Smooth muscle cell (in vitro differentiated cells): ENCODE measurements around the gene MPIG6B. TPM values are rescaled to one million over a fixed set of nuclear protein-coding genes. Genes with fewer than 3 reads are reported as not detected.

ENCODE experiments used
- DNase-seq: peaks from one replicate; lab custom pipeline; 2025; ENCODE audit not compliant: unreplicated experiment; lab: John Stamatoyannopoulos, UW
- H2AFZ ChIP-seq: fragments of 200-600 bp; sonication (generic); 2 replicates; pipeline ENCODE4 v1.6.0; 2016; ENCODE audit warnings: antibody characterized with exemption, low read depth, mild to moderate bottlenecking
- H3F3A ChIP-seq: fragments of 200-600 bp; sonication (generic); 2 replicates; pipeline ENCODE4 v1.6.0; 2017; ENCODE audit warnings: antibody characterized with exemption, low read depth
- H3K27ac ChIP-seq: fragments of 200-600 bp; sonication (generic); 2 replicates; pipeline ENCODE4 v1.5.1; 2016; ENCODE audit warnings: low read depth, mild to moderate bottlenecking
- H3K27me3 ChIP-seq: fragments of 200-600 bp; sonication (generic); 2 replicates; pipeline ENCODE4 v1.6.1; 2016; ENCODE audit warnings: low read depth, mild to moderate bottlenecking
- H3K36me3 ChIP-seq: fragments of 200-600 bp; sonication (generic); 2 replicates; pipeline ENCODE4 v1.5.1; 2016; ENCODE audit warnings: low read depth
- H3K4me1 ChIP-seq: fragments of 200-600 bp; sonication (generic); 2 replicates; pipeline ENCODE4 v1.5.1; 2016; ENCODE audit warnings: low read depth
- H3K4me2 ChIP-seq: fragments of 200-600 bp; sonication (generic); 2 replicates; pipeline ENCODE4 v1.6.0; 2016; ENCODE audit warnings: mild to moderate bottlenecking
- H3K4me3 ChIP-seq: fragments of 200-600 bp; sonication (generic); 2 replicates; pipeline ENCODE4 v1.5.1; 2016; ENCODE audit warnings: mild to moderate bottlenecking
- H3K79me2 ChIP-seq: fragments of 200-600 bp; sonication (generic); 2 replicates; pipeline ENCODE4 v1.6.0; 2016; ENCODE audit warnings: low read depth, mild to moderate bottlenecking
- H3K9ac ChIP-seq: fragments of 200-600 bp; sonication (generic); 2 replicates; pipeline ENCODE4 v1.6.0; 2016; ENCODE audit warnings: low read depth
- H3K9me3 ChIP-seq: fragments of 200-600 bp; sonication (generic); replicated peaks from 2 replicates; pipeline ENCODE4 v1.5.1; 2016; ENCODE audit warnings: low read depth
- H4K20me1 ChIP-seq: fragments of 200-600 bp; sonication (generic); 2 replicates; pipeline ENCODE4 v1.6.0; 2016; ENCODE audit warnings: low read depth
- WGBS: methylation state at CpG from one replicate; pipeline ENCODE4 v1.1.7; 2016; ENCODE audit warnings: low lambda C conversion rate; 5-methylcytosine and 5-hydroxymethylcytosine counted together
- polyA plus RNA-seq: library from polyadenylated mRNA; unstranded; fragments of >200 nt; fragmentation: Nextera tagmentation; extraction: Ambion mirVana; gene quantifications from 2 replicates; pipeline ENCODE4 v1.2.1, GENCODE V29; 2016
- total RNA-seq: library from RNA; depleted of rRNA; stranded (reverse); fragments of >200 nt; gene quantifications from 2 replicates; pipeline ENCODE4 v1.2.3, GENCODE V29; 2014
- TF ChIP-seq, protein P1 (sequence below): fragments of 200-600 bp; sonication (generic); IDR thresholded peaks from 2 replicates; pipeline ENCODE4 v1.5.1; 2017; ENCODE audit warnings: borderline replicate concordance, mild to moderate bottlenecking, antibody characterized with exemption; ENCODE audit not compliant: insufficient read depth, poor library complexity, severe bottlenecking

Gene MPIG6B
- total and polyA plus RNA-seq, 2 experiments from 2014 or later = not detected

DNA sequence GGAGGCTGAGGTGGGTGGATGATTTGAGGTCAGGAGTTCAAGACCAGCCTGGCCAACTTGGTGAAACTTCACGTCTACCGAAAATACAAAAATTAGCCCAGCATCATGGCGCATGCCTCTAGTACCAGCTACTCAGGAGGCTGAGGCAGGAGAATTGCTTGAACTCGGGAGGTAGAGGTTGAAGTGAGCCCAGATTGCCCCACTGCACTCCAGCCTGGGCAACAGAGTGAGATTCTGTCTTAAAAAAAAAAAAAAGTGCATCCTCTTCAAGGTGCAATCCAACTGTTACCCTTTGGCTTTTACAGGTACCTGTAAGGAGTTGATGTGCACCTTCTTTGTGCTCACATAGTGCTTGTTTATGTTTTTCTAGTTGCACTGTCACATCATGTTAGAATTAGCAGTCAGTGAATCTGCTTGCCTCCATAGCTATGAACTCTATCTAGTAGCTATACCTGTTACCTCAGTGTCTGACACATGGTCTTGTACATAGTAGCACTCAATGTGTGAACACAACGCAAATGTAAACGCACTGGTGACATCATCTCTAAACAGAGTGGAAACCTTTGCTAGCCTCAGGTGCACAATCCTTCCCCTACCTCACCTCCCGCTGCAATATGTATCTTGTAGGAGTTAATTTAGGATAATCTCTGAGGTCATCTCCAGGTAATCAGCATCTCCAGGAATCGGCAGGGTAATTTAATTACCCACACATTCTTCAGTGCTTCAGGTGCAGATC is 26.3 kb downstream of the MPIG6B start:
- no peaks in the 10 kb centered on the region for H3K27me3 ChIP-seq
- TF ChIP-seq, protein P1, sequence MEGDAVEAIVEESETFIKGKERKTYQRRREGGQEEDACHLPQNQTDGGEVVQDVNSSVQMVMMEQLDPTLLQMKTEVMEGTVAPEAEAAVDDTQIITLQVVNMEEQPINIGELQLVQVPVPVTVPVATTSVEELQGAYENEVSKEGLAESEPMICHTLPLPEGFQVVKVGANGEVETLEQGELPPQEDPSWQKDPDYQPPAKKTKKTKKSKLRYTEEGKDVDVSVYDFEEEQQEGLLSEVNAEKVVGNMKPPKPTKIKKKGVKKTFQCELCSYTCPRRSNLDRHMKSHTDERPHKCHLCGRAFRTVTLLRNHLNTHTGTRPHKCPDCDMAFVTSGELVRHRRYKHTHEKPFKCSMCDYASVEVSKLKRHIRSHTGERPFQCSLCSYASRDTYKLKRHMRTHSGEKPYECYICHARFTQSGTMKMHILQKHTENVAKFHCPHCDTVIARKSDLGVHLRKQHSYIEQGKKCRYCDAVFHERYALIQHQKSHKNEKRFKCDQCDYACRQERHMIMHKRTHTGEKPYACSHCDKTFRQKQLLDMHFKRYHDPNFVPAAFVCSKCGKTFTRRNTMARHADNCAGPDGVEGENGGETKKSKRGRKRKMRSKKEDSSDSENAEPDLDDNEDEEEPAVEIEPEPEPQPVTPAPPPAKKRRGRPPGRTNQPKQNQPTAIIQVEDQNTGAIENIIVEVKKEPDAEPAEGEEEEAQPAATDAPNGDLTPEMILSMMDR = no peak
- H3K4me1 ChIP-seq = peaks cover 2% of the 10 kb centered on the region
- H3K4me2 ChIP-seq = no peak overlapping the region
- no peaks in the 10 kb centered on the region for H3K79me2 ChIP-seq
- no peak overlapping the region for H3K9ac ChIP-seq
- H3K36me3 ChIP-seq = no peaks in the 10 kb centered on the region
- WGBS = 92% methylated on average over 8 of the region's 8 CpGs
- no peaks in the 10 kb centered on the region for H3F3A ChIP-seq
- H3K9me3 ChIP-seq = no peaks in the 10 kb centered on the region
- no peak overlapping the region for H3K4me3 ChIP-seq
- no peak overlapping the region for H3K27ac ChIP-seq
- H2AFZ ChIP-seq = no peak overlapping the region
- no peak for DNase-seq
- no peaks in the 10 kb centered on the region for H4K20me1 ChIP-seq

DNA sequence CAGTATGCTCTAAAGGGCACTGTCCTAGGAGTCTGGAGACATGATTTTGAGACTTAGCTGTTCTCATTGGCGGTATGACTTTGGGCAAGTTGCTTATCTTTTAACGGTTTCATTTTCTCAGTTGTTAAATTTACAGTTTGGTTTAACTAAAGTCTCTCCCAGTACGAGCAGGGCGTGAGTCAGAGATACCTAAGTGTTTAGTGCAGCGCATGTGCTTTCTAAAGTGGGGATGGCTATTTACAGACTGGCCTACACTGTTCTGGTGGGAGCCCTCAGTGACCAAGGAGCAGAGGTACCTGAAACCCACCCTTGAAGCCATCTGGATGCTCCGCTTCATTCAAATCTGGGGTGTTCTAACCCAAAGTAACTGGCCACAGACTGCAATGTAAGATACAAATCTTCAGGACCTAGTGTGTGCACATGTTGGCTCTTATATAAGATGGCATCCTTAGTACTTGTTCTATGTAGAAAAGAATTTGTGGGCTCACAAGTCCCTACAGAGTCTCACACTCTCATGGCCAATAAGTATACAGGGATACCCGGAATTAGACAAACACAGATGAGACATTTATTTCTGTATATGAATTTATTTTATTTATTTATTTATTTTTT is 27.3 kb downstream of the MPIG6B start:
- Histone ChIP-seq H3K4me3 (no peak overlapping the region), H2AFZ (no peak overlapping the region), H4K20me1 (no peaks in the 10 kb centered on the region), H3F3A (no peaks in the 10 kb centered on the region), H3K79me2 (no peaks in the 10 kb centered on the region), H3K4me1 (no peaks in the 10 kb centered on the region), H3K4me2 (peak overlapping the region; percentile 43), H3K9ac (no peak overlapping the region), H3K9me3 (no peaks in the 10 kb centered on the region), H3K27ac (no peak overlapping the region), H3K36me3 (no peaks in the 10 kb centered on the region), H3K27me3 (no peaks in the 10 kb centered on the region)
- WGBS = 56% methylated on average over 7 of the region's 7 CpGs
- no peak for DNase-seq
- TF ChIP-seq, protein P1 = no peak

DNA sequence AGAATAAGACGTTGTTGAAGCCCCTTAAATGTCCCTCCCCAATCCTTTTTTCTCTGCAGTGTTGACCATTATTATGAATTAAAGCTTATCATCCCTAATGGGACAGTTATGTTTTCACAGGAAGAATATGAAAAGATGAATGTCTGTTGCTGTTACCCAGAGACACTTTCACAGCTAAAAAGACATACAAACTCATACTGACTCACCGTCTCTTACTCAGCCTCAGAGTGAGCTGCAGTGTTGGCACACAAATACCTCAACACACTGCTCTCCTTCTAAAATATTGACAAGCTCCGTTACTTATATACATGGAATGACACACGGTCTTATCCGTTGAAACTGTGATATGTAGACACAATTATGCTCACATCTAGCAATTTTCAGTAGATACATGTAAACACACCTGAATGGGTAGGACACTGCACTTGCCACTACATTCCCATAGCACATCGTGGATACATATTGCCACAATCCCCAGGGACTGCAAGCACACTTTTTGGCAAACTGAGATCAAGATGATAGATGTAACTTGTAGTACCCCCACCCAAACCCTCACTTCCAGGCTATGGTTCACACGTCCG is 29.7 kb downstream of the MPIG6B start:
- no peak overlapping the region for H3K4me3 ChIP-seq
- H3K27ac ChIP-seq = peak overlapping the region; percentile 48
- H4K20me1 ChIP-seq = no peaks in the 10 kb centered on the region
- no peaks in the 10 kb centered on the region for H3K9me3 ChIP-seq
- H3K9ac ChIP-seq = no peak overlapping the region
- no peak overlapping the region for H2AFZ ChIP-seq
- TF ChIP-seq, protein P1 = no peak
- H3K27me3 ChIP-seq = no peaks in the 10 kb centered on the region
- no peaks in the 10 kb centered on the region for H3K36me3 ChIP-seq
- no peaks in the 10 kb centered on the region for H3F3A ChIP-seq
- no peaks in the 10 kb centered on the region for H3K4me1 ChIP-seq
- H3K79me2 ChIP-seq = no peaks in the 10 kb centered on the region
- DNase-seq = no peak
- H3K4me2 ChIP-seq = peak overlapping the region; percentile 4
- WGBS = 71% methylated on average over 8 of the region's 8 CpGs
